Type B pancreatic cell (in vitro differentiated cells): ENCODE data around the gene RAPGEF5. TPM values are rescaled to one million over a fixed set of nuclear protein-coding genes. Genes with fewer than 3 reads are reported as not detected.
A peak's percentile ranks its signal among the peaks of the same experiment; 100 is the strongest.

Experiments used
- DNase-seq: peaks from one replicate; pipeline ENCODE4 v3.0.0; 2021; ENCODE audit warnings: mixed read lengths; ENCODE audit not compliant: unreplicated experiment; ENCODE audit errors: extremely low spot score
- H3K27ac Mint-ChIP-seq: 2 replicates; pipeline ENCODE4 v1.8.0; 2021; ENCODE audit warnings: mild to moderate bottlenecking, mixed read lengths
- H3K27me3 Mint-ChIP-seq: 2 replicates; pipeline ENCODE4 v1.8.0; 2021; ENCODE audit warnings: mixed read lengths
- H3K36me3 Mint-ChIP-seq: 2 replicates; pipeline ENCODE4 v1.8.0; 2021; ENCODE audit warnings: mixed read lengths
- H3K4me1 Mint-ChIP-seq: one replicate; pipeline ENCODE4 v1.8.0; 2021; ENCODE audit warnings: mixed read lengths; ENCODE audit not compliant: unreplicated experiment
- H3K4me3 Mint-ChIP-seq: 2 replicates; pipeline ENCODE4 v1.8.0; 2021; ENCODE audit warnings: mild to moderate bottlenecking, mixed read lengths
- H3K9me3 Mint-ChIP-seq: 2 replicates; pipeline ENCODE4 v1.8.0; 2021; ENCODE audit warnings: mixed read lengths
- CTCF ChIP-seq: fragments of 200-600 bp; sonication (generic); conservative IDR thresholded peaks from 2 replicates; pipeline ENCODE4 v1.5.0; 2021; ENCODE audit warnings: antibody characterized with exemption, mild to moderate bottlenecking
- total RNA-seq: library from RNA; stranded (reverse); gene quantifications from 2 replicates; pipeline ENCODE4 v1.2.1, GENCODE V29; 2021; ENCODE audit warnings: low replicate concordance

RAPGEF5 gene
- total RNA-seq, 1 donor from 2014 or later: 13.3 TPM

DNA sequence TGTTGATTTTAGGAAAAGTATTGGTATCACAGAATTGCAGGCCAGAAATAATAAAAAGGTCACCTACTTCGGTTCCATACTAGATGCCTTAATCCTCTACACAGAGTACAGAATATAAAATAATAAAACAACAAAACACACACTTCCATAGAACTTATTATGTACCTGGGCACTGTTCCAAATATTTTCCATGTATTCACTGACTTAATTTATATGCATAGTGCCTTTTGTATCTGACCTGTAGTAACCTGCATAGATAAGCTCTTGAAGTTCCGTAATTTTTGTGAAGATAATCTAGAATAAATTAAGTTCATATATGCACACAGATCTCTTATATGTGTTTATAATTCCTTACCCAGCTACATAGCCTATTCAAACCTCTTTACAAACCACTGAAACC lies 78.3 kb downstream of the RAPGEF5 start:
- Mint-ChIP-seq H3K4me1 (no peaks in the 10 kb centered on the region), H3K27ac (no peak overlapping the region), H3K9me3 (no peaks in the 10 kb centered on the region), H3K36me3 (no peaks in the 10 kb centered on the region), H3K27me3 (no peaks in the 10 kb centered on the region), H3K4me3 (no peak overlapping the region)
- DNase-seq: no peak
- TF ChIP-seq CTCF: no peak

- Mint-ChIP-seq H3K4me3 (no peak overlapping the region), H3K36me3 (no peaks in the 10 kb centered on the region), H3K4me1 (no peaks in the 10 kb centered on the region), H3K9me3 (no peaks in the 10 kb centered on the region), H3K27me3 (no peaks in the 10 kb centered on the region), H3K27ac (no peak overlapping the region)
- no peak for TF ChIP-seq CTCF
- DNase-seq: no peak
Measured at GRCh38 chr7:22277375-22277774, 79.6 kb downstream of the RAPGEF5 start.

DNA sequence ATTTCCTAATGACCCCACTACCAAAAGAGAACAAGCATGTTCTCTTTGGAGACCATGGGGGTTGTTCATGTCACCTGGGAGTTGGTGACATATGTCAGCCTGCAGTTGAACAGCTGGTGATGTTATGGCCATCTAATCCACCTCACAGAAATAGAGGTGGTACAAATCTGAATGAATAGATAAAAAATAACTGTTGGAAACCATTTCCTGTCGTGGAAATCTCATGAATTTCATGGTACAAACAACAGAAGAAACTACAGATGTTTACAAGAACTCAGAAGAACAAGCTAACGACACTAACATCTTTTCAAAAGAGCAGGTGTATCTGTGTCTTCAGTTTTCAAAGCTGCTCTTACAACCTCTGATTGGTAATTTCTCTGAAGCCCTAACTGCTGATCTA lies 81.3 kb downstream of the RAPGEF5 start:
- H3K36me3 Mint-ChIP-seq: no peaks in the 10 kb centered on the region
- DNase-seq: no peak
- no peaks in the 10 kb centered on the region for H3K4me1 Mint-ChIP-seq
- no peak overlapping the region for H3K4me3 Mint-ChIP-seq
- no peak for TF ChIP-seq CTCF
- H3K27me3 Mint-ChIP-seq: no peaks in the 10 kb centered on the region
- H3K27ac Mint-ChIP-seq: no peak overlapping the region
- H3K9me3 Mint-ChIP-seq: no peaks in the 10 kb centered on the region

DNA sequence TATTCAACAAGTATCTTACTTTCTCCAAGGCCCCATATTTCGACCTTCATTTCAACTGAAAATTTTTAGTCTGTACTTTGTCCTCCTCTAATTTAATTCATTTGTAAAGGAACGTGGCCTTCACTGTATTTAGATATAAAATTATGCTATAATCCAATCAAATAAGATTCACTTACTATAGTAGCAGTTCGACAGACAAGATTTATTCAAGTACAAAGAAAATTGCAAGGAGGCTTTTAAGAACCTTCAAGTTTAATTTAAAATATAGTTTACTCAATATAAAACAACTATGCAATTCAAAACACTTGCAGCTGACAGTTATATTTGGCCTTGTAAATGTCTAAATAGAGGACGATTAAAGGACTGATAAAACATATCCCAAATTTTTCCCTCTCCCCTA lies 85.6 kb downstream of the RAPGEF5 start:
- no peaks in the 10 kb centered on the region for H3K9me3 Mint-ChIP-seq
- TF ChIP-seq CTCF: no peak
- no peak for DNase-seq
- H3K4me1 Mint-ChIP-seq: peaks cover 12% of the 10 kb centered on the region
- no peak overlapping the region for H3K27ac Mint-ChIP-seq
- no peaks in the 10 kb centered on the region for H3K36me3 Mint-ChIP-seq
- H3K4me3 Mint-ChIP-seq: no peak overlapping the region
- H3K27me3 Mint-ChIP-seq: no peaks in the 10 kb centered on the region

- Mint-ChIP-seq H3K27me3 (no peaks in the 10 kb centered on the region), H3K9me3 (no peaks in the 10 kb centered on the region), H3K4me1 (peaks cover 12% of the 10 kb centered on the region), H3K27ac (peak overlapping the region; percentile 33), H3K4me3 (no peak overlapping the region), H3K36me3 (no peaks in the 10 kb centered on the region)
- DNase-seq: no peak
- TF ChIP-seq CTCF: no peak
Measured at GRCh38 chr7:22270371-22270770, 86.6 kb downstream of the RAPGEF5 start.

GRCh38 chr7:22269963-22270362 lies 87.0 kb downstream of the RAPGEF5 start:
- H3K27me3 Mint-ChIP-seq: no peaks in the 10 kb centered on the region
- H3K4me1 Mint-ChIP-seq: peaks cover 12% of the 10 kb centered on the region
- peak overlapping the region; percentile 33 for H3K27ac Mint-ChIP-seq
- no peak for TF ChIP-seq CTCF
- H3K36me3 Mint-ChIP-seq: no peaks in the 10 kb centered on the region
- no peaks in the 10 kb centered on the region for H3K9me3 Mint-ChIP-seq
- H3K4me3 Mint-ChIP-seq: no peak overlapping the region
- no peak for DNase-seq
